ENCODE results near the gene NID1.

- TF ChIP-seq, protein P1, sequence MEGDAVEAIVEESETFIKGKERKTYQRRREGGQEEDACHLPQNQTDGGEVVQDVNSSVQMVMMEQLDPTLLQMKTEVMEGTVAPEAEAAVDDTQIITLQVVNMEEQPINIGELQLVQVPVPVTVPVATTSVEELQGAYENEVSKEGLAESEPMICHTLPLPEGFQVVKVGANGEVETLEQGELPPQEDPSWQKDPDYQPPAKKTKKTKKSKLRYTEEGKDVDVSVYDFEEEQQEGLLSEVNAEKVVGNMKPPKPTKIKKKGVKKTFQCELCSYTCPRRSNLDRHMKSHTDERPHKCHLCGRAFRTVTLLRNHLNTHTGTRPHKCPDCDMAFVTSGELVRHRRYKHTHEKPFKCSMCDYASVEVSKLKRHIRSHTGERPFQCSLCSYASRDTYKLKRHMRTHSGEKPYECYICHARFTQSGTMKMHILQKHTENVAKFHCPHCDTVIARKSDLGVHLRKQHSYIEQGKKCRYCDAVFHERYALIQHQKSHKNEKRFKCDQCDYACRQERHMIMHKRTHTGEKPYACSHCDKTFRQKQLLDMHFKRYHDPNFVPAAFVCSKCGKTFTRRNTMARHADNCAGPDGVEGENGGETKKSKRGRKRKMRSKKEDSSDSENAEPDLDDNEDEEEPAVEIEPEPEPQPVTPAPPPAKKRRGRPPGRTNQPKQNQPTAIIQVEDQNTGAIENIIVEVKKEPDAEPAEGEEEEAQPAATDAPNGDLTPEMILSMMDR (IDR thresholded peaks at IDR 0.05), result no peak
- TF ChIP-seq EZH2 (IDR thresholded peaks at IDR 0.05), result no peak
Observed at GRCh38 chr1:235933766-235934116, 131.1 kb downstream of the NID1 start.
